Small intestine (tissue), 7 donors: ENCODE data around the gene STAB2. TPM values are rescaled to one million over a fixed set of nuclear protein-coding genes. Genes with fewer than 3 reads are reported as not detected.

Experiments used
- DNase-seq, 2 donors: peaks; one replicate each; pipeline versions ENCODE4 v3.0.0 to v3.0.0-alpha.2; 2013
- FAIRE-seq: peaks from 2 replicates; lab custom pipeline; 2012; peaks lifted over from hg19 to GRCh38; lab: Jason Lieb, UNC
- H3K27ac ChIP-seq, 3 donors: one replicate each; pipeline ENCODE4 v1.5.1; 2013; ENCODE audit warnings: low read length in 2 of 3, mild to moderate bottlenecking in 2 of 3, control low read depth in 1 of 3, inconsistent platforms in 1 of 3, low read depth in 1 of 3, moderate library complexity in 1 of 3
- H3K27me3 ChIP-seq, 3 donors: one replicate each; pipeline ENCODE4 v1.6.1; 2013; ENCODE audit warnings: low read length in 3 of 3, inconsistent platforms in 1 of 3; ENCODE audit not compliant: control insufficient read depth in 3 of 3, insufficient read depth in 3 of 3
- H3K36me3 ChIP-seq, 3 donors: one replicate each; pipeline ENCODE4 v1.6.1; 2013; ENCODE audit warnings: low read length in 3 of 3, inconsistent platforms in 1 of 3, low read depth in 1 of 3, mild to moderate bottlenecking in 1 of 3, moderate library complexity in 1 of 3; ENCODE audit not compliant: control insufficient read depth in 3 of 3, insufficient read depth in 2 of 3
- H3K4me1 ChIP-seq, 3 donors: one replicate each; pipeline ENCODE4 v1.6.1; 2013; ENCODE audit warnings: low read length in 2 of 3, inconsistent platforms in 1 of 3, low read depth in 1 of 3, mild to moderate bottlenecking in 1 of 3, moderate library complexity in 1 of 3; ENCODE audit not compliant: control insufficient read depth in 3 of 3, insufficient read depth in 2 of 3
- H3K4me3 ChIP-seq, 3 donors: one replicate each; pipeline ENCODE4 v1.5.1; 2013; ENCODE audit warnings: low read length in 3 of 3, control low read depth in 1 of 3, inconsistent platforms in 1 of 3, low read depth in 1 of 3, mild to moderate bottlenecking in 1 of 3, moderate library complexity in 1 of 3
- H3K9me3 ChIP-seq, 2 donors: one replicate each; pipeline ENCODE4 v1.6.1; 2013; ENCODE audit warnings: low read depth in 1 of 2, low read length in 1 of 2; ENCODE audit not compliant: control insufficient read depth in 2 of 2, insufficient read depth in 1 of 2
- WGBS, 3 donors: extraction: QIAGEN DNeasy Blood & Tissue Kit; methylation state at CpG; one replicate each; pipeline ENCODE4 v1.1.7; 2013; 5-methylcytosine and 5-hydroxymethylcytosine counted together
- polyA plus RNA-seq, 4 donors: library from polyadenylated mRNA; stranded (reverse) in 3 of 4; unstranded in 1 of 4; fragments of 200-250 nt in 3 of 4; fragments of 120-200 nt in 1 of 4; gene quantifications; one replicate each; pipeline versions ENCODE4 v1.2.1 to v1.2.3, GENCODE V29; 2013
- donor health status: healthy with polysubstance abuse.
- donor health status: control.
- donor health status: control.
- donor health status: Bipolar disorder and iron deficiency.
- donor health status: healthy.

The STAB2 gene
- polyA plus RNA-seq, 4 donors: 0.06 to 2.5 TPM; not detected in 2

- WGBS, 3 donors: 79 to 85% (median 81%) methylated on average over 4 of the region's 4 CpGs
- no peaks in the 10 kb centered on the region for H3K36me3 ChIP-seq
- H3K4me3 ChIP-seq: no peak overlapping the region
- DNase-seq: no peak
- no peak for FAIRE-seq
- H3K27ac ChIP-seq: no peak overlapping the region
- no peaks in the 10 kb centered on the region for H3K9me3 ChIP-seq
- H3K27me3 ChIP-seq: no peaks in the 10 kb centered on the region
- H3K4me1 ChIP-seq: peaks cover 0 to 14% (median 0%) of the 10 kb centered on the region in 3 donors
These were observed 14.6 kb upstream of the STAB2 start for GRCh38 chr12:103572312-103573045.

- Histone ChIP-seq H3K4me1 (peaks cover 0 to 14% (median 0%) of the 10 kb centered on the region in 3 donors), H3K9me3 (no peaks in the 10 kb centered on the region), H3K4me3 (no peak overlapping the region), H3K27me3 (no peaks in the 10 kb centered on the region), H3K27ac (no peak overlapping the region), H3K36me3 (no peaks in the 10 kb centered on the region)
- FAIRE-seq (no peak), DNase-seq (no peak)
- 62 to 64% (median 62%) methylated on average over 3 of the region's 3 CpGs for WGBS, 3 donors
These were observed 13.9 kb upstream of the STAB2 start for GRCh38 chr12:103573185-103573584.

GRCh38 chr12:103578926-103579325, 8.1 kb upstream of the STAB2 start:
- DNase-seq (no peak), FAIRE-seq (no peak)
- Histone ChIP-seq H3K4me1 (no peaks in the 10 kb centered on the region), H3K27me3 (peaks cover 0 to 8% (median 3%) of the 10 kb centered on the region in 3 donors), H3K27ac (no peak overlapping the region), H3K9me3 (no peaks in the 10 kb centered on the region), H3K36me3 (no peaks in the 10 kb centered on the region), H3K4me3 (no peak overlapping the region)
- 77 to 82% (median 77%) methylated on average over 2 of the region's 2 CpGs for WGBS, 3 donors

- Histone ChIP-seq H3K27ac (no peak overlapping the region), H3K9me3 (no peaks in the 10 kb centered on the region), H3K4me3 (no peak overlapping the region), H3K4me1 (no peaks in the 10 kb centered on the region), H3K36me3 (no peaks in the 10 kb centered on the region), H3K27me3 (peaks cover 0 to 8% (median 3%) of the 10 kb centered on the region in 3 donors)
- WGBS, 3 donors: 41 to 73% (median 51%) methylated on average over 1 of the region's 1 CpG
- DNase-seq (no peak), FAIRE-seq (no peak)
These were observed 7.0 kb upstream of the STAB2 start for GRCh38 chr12:103580026-103580425.

- Histone ChIP-seq H3K4me3 (no peak overlapping the region), H3K36me3 (no peaks in the 10 kb centered on the region), H3K4me1 (no peaks in the 10 kb centered on the region), H3K9me3 (no peaks in the 10 kb centered on the region), H3K27me3 (peaks cover 0 to 8% (median 3%) of the 10 kb centered on the region in 3 donors), H3K27ac (no peak overlapping the region)
- 12 to 68% (median 18%) methylated on average over 1 of the region's 1 CpG for WGBS, 3 donors
- no peak for FAIRE-seq
- DNase-seq: no peak
These were observed 4.1 kb upstream of the STAB2 start for GRCh38 chr12:103583008-103583407.

GRCh38 chr12:103586132-103586531, 941 bp upstream of the STAB2 start:
- Histone ChIP-seq H3K4me3 (no peak overlapping the region), H3K27ac (no peak overlapping the region), H3K36me3 (no peaks in the 10 kb centered on the region), H3K4me1 (no peaks in the 10 kb centered on the region), H3K9me3 (no peaks in the 10 kb centered on the region), H3K27me3 (peaks cover 0 to 3% (median 0%) of the 10 kb centered on the region in 3 donors)
- no peak for DNase-seq
- FAIRE-seq: no peak
- 18 to 53% (median 47%) methylated on average over 1 of the region's 1 CpG for WGBS, 3 donors

GRCh38 chr12:103588680-103589079, 1.6 kb downstream of the STAB2 start:
- Histone ChIP-seq H3K4me1 (no peaks in the 10 kb centered on the region), H3K27ac (no peak overlapping the region), H3K36me3 (no peaks in the 10 kb centered on the region), H3K27me3 (no peaks in the 10 kb centered on the region), H3K9me3 (no peaks in the 10 kb centered on the region), H3K4me3 (no peak overlapping the region)
- FAIRE-seq (no peak), DNase-seq (no peak)

GRCh38 chr12:103589517-103589916, 2.4 kb downstream of the STAB2 start:
- DNase-seq: no peak
- H3K27me3 ChIP-seq: no peaks in the 10 kb centered on the region
- H3K9me3 ChIP-seq: no peaks in the 10 kb centered on the region
- WGBS, 3 donors: 70 to 84% (median 81%) methylated on average over 1 of the region's 1 CpG
- H3K4me3 ChIP-seq: no peak overlapping the region
- H3K4me1 ChIP-seq: no peaks in the 10 kb centered on the region
- FAIRE-seq: no peak
- H3K36me3 ChIP-seq: no peaks in the 10 kb centered on the region
- H3K27ac ChIP-seq: no peak overlapping the region

GRCh38 chr12:103590271-103590670, 3.2 kb downstream of the STAB2 start:
- 52 to 77% (median 60%) methylated on average over 1 of the region's 1 CpG for WGBS, 3 donors
- no peak for DNase-seq
- Histone ChIP-seq H3K4me1 (no peaks in the 10 kb centered on the region), H3K4me3 (no peak overlapping the region), H3K9me3 (no peaks in the 10 kb centered on the region), H3K36me3 (no peaks in the 10 kb centered on the region), H3K27me3 (no peaks in the 10 kb centered on the region), H3K27ac (no peak overlapping the region)
- no peak for FAIRE-seq
